Endothelial cell of umbilical vein (primary cell): ENCODE data around the gene MMP2. TPM values are rescaled to one million over a fixed set of nuclear protein-coding genes. Genes with fewer than 3 reads are reported as not detected.

Source experiments
- BruUV-seq: library from RNA; stranded (reverse); fragments of 400-500 nt; replicated peaks from 2 replicates; lab custom pipeline; 2021; lab: Mats Ljungman, UMichigan
- CTCF ChIA-PET: fragments of 300-600, 350-600 bp; sonication (Branson Sonifier 250); formaldehyde crosslinking; loops from one replicate; lab custom pipeline; 2021; ENCODE audit warnings: antibody characterized with exemption, inconsistent platforms; lab: Charles Lee
- POLR2A ChIA-PET: fragments of 300-600, 350-600 bp; sonication (Branson Sonifier 250); formaldehyde crosslinking; loops from one replicate; lab custom pipeline; 2021; ENCODE audit warnings: antibody characterized with exemption, inconsistent platforms; lab: Charles Lee
- DNase-seq: peaks from one replicate; pipeline ENCODE4 v3.0.0-alpha.2; 2011; ENCODE audit warnings: low read depth, low spot score
- FAIRE-seq: peaks from 2 replicates; lab custom pipeline; 2011; peaks lifted over from hg19 to GRCh38; lab: Jason Lieb, UNC
- H2AFZ ChIP-seq: 2 replicates; pipeline ENCODE4 v1.6.0; 2012; ENCODE audit warnings: low read depth, low read length, control low read depth, inconsistent platforms
- H3K27ac ChIP-seq: 2 replicates; pipeline ENCODE4 v1.5.1; 2011; ENCODE audit warnings: low read depth, mild to moderate bottlenecking, control low read depth, low read length, moderate library complexity; ENCODE audit not compliant: insufficient read depth
- H3K27me3 ChIP-seq, 2 experiments: 2 replicates each; pipeline versions ENCODE4 v1.6.0 to v1.6.1; 2011; ENCODE audit warnings: low read length in 2 of 2, mixed read lengths in 1 of 2; ENCODE audit not compliant: control insufficient read depth in 2 of 2, insufficient read depth in 2 of 2
- H3K36me3 ChIP-seq, 2 experiments: 2 replicates in 1 of 2; 3 replicates in 1 of 2; pipeline ENCODE4 v1.5.1; 2011; ENCODE audit warnings: low read length in 2 of 2, mild to moderate bottlenecking in 1 of 2, moderate library complexity in 1 of 2; ENCODE audit not compliant: control insufficient read depth in 2 of 2, insufficient read depth in 2 of 2; ENCODE audit errors: extremely low read depth in 1 of 2
- H3K4me1 ChIP-seq: 3 replicates; pipeline ENCODE4 v1.5.1; 2011; ENCODE audit warnings: mild to moderate bottlenecking, low read length; ENCODE audit not compliant: control insufficient read depth, insufficient read depth; ENCODE audit errors: extremely low read depth
- H3K4me2 ChIP-seq: 2 replicates; pipeline ENCODE4 v1.6.1; 2011; ENCODE audit warnings: low read length, control low read depth, mixed read lengths; ENCODE audit not compliant: insufficient read depth
- H3K4me3 ChIP-seq, 3 experiments: fragments of 200-600 bp in 1 of 3; sonication (generic), shearing (Covaris generic) in 1 of 3; replicated peaks in 1 of 3; 2 replicates each; pipeline ENCODE4 v1.5.1; 2011 to 2016; ENCODE audit warnings: control low read depth in 3 of 3, low read length in 3 of 3, mild to moderate bottlenecking in 2 of 3, inconsistent platforms in 1 of 3, low read depth in 1 of 3, moderate library complexity in 1 of 3; ENCODE audit not compliant: insufficient read depth in 1 of 3
- H3K79me2 ChIP-seq: 2 replicates; pipeline ENCODE4 v1.6.0; 2012; ENCODE audit warnings: low read length, inconsistent platforms; ENCODE audit not compliant: control insufficient read depth, insufficient read depth
- H3K9ac ChIP-seq: replicated peaks from 2 replicates; pipeline ENCODE3; 2011; ENCODE audit warnings: low read length, control low read depth; ENCODE audit not compliant: insufficient read depth; ENCODE audit errors: extremely low read depth
- H3K9me1 ChIP-seq: replicated peaks from 3 replicates; pipeline ENCODE4 v1.6.0; 2011; ENCODE audit warnings: mild to moderate bottlenecking, low read length; ENCODE audit not compliant: control insufficient read depth, insufficient read depth; ENCODE audit errors: extremely low read depth
- H3K9me3 ChIP-seq: replicated peaks from 2 replicates; pipeline ENCODE4 v1.5.1; 2012; ENCODE audit warnings: low read length, inconsistent platforms; ENCODE audit not compliant: control insufficient read depth, insufficient read depth
- H4K20me1 ChIP-seq: replicated peaks from 2 replicates; pipeline ENCODE3; 2011; ENCODE audit warnings: mild to moderate bottlenecking, low read length; ENCODE audit not compliant: control insufficient read depth, insufficient read depth; ENCODE audit errors: extremely low read depth
- CTCF ChIP-seq, 2 donors: IDR thresholded peaks; 1 replicate in 1 of 2; 2 replicates in 1 of 2; pipeline ENCODE4 v1.5.1; 2011; ENCODE audit warnings: low read length in 2 of 2, mild to moderate bottlenecking in 2 of 2, moderate library complexity in 2 of 2, control low read depth in 1 of 2, inconsistent platforms in 1 of 2, low read depth in 1 of 2; ENCODE audit not compliant: insufficient read depth in 1 of 2; ENCODE audit errors: extremely low read depth in 1 of 2
- EZH2 ChIP-seq: IDR thresholded peaks from 2 replicates; pipeline ENCODE4 v1.6.1; 2012; ENCODE audit warnings: borderline replicate concordance, low read depth, mild to moderate bottlenecking, moderate library complexity, low read length, inconsistent platforms; ENCODE audit not compliant: severe bottlenecking
- FOS ChIP-seq: IDR thresholded peaks from 2 replicates; pipeline ENCODE4 v1.6.1; 2011; ENCODE audit warnings: mild to moderate bottlenecking, low read length, moderate library complexity, borderline replicate concordance; ENCODE audit not compliant: insufficient read depth
- GATA2 ChIP-seq: IDR thresholded peaks from 2 replicates; pipeline ENCODE4 v1.7.0; 2011; ENCODE audit warnings: low read depth, mild to moderate bottlenecking, moderate library complexity, mixed read lengths, low read length; ENCODE audit not compliant: insufficient read length, insufficient read depth
- JUN ChIP-seq: IDR thresholded peaks from 2 replicates; pipeline ENCODE4 v1.6.1; 2011; ENCODE audit warnings: borderline replicate concordance, low read depth; ENCODE audit not compliant: insufficient read length, insufficient read depth
- MAX ChIP-seq: IDR thresholded peaks from 2 replicates; pipeline ENCODE4 v1.6.1; 2011; ENCODE audit not compliant: insufficient read depth, insufficient read length
- MYC ChIP-seq: IDR thresholded peaks from one replicate; pipeline ENCODE4 v1.6.1; 2011; ENCODE audit warnings: mild to moderate bottlenecking, low read depth, low read length
- POLR2A ChIP-seq: IDR thresholded peaks from 2 replicates; pipeline ENCODE4 v1.6.1; 2012; ENCODE audit warnings: low read depth, mild to moderate bottlenecking, control low read depth, low read length
- POLR2AphosphoS5 ChIP-seq: IDR thresholded peaks from 2 replicates; pipeline ENCODE4 v1.6.1; 2012; ENCODE audit warnings: low read depth, mild to moderate bottlenecking, control low read depth, low read length, moderate library complexity; ENCODE audit not compliant: insufficient read depth
- dilution Hi-C: fragments of 300-500 bp; cut with MboI; formaldehyde crosslinking; loops from one replicate; pipeline ENCODE4 v1.15.0; 2019; ENCODE audit warnings: low sequenced_read_pairs; ENCODE audit not compliant: extremely low pct_ligation_motif_present
- intact Hi-C: fragments of 100-400 bp; cut with micrococcal nuclease; formaldehyde crosslinking; loops from one replicate; pipeline ENCODE4 v1.10.0; 2022
- polyA plus RNA-seq, 4 experiments: library from polyadenylated mRNA; depleted of rRNA in 3 of 4; stranded (reverse) in 3 of 4; unstranded in 1 of 4; fragments of >200 nt; gene quantifications; 2 replicates each; pipeline versions ENCODE4 v1.2.1 to v1.2.3, GENCODE V29; 2011 to 2012; ENCODE audit warnings: missing spikeins in 1 of 4
- total RNA-seq: library from RNA; stranded (reverse); gene quantifications from 2 replicates; pipeline ENCODE4 v1.2.3, GENCODE V29; 2021

Gene MMP2
- total and polyA plus RNA-seq, 2 donors (not counting 3 experiments of a cell fraction or from before 2014, with no cell fraction given), result 771 to 1,508 TPM

DNA sequence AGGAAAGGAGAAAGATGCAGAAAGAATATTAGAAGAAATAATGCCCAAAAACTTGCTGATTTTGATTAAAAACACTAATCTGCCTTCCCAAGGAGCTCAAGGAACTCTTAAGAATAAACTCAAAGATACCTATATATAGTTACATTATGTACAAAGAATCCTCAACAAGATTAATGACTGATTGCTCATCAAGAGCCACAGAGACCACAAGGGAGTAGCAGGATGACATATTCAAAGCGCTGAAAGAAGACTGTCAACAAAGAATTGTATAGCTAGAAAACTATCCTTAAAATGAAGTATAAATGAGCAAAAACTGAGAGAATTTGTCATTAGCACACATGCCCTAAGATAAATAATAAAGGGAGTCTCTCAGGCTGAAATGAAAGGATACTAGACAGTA, 36.1 kb downstream of the MMP2 start:
- Histone ChIP-seq H3K4me1 (peaks cover 14% of the 10 kb centered on the region), H3K9me3 (no peaks in the 10 kb centered on the region), H4K20me1 (peaks cover 6% of the 10 kb centered on the region), H2AFZ (no peak overlapping the region), H3K79me2 (peaks cover 45% of the 10 kb centered on the region), H3K27me3 (no peaks in the 10 kb centered on the region), H3K36me3 (peaks cover 7 to 10% of the 10 kb centered on the region in 2 experiments), H3K4me2 (no peak overlapping the region), H3K27ac (no peak overlapping the region), H3K9ac (no peak overlapping the region), H3K9me1 (no peaks in the 10 kb centered on the region), H3K4me3 (no peak overlapping the region)
- ChIA-PET CTCF (interaction anchor here (1.6 to 4.2 kb wide), 3 partner anchors 12 to 186 kb away, joined by 5 to 29 read pairs (median 8); no protein-coding TSS in a partner anchor), POLR2A (no interaction called here)
- TF ChIP-seq POLR2AphosphoS5 (no peak), MYC (no peak), FOS (no peak), CTCF (IDR thresholded peaks at IDR 0.05; ENCODE audit: extremely low read depth in 1 of 2, insufficient read depth in 1 of 2, low read depth in 1 of 2, low read length in 2 of 2) (no peak)
- dilution Hi-C loops, result no loop called here
- FAIRE-seq (no peak), DNase-seq (no peak)
- intact Hi-C loops, result no loop called here
- BruUV-seq, result no TSS peak

- H3K9me3 ChIP-seq, result no peaks in the 10 kb centered on the region
- H3K27me3 ChIP-seq, result no peaks in the 10 kb centered on the region
- H4K20me1 ChIP-seq, result peaks cover 2% of the 10 kb centered on the region
- H3K4me3 ChIP-seq, result no peak overlapping the region
- peaks cover 25% of the 10 kb centered on the region for H3K4me1 ChIP-seq
- H3K27ac ChIP-seq, result no peak overlapping the region
- H3K36me3 ChIP-seq, result no peaks in the 10 kb centered on the region
- H2AFZ ChIP-seq, result no peak overlapping the region
- H3K4me2 ChIP-seq, result no peak overlapping the region
- DNase-seq (no peak), FAIRE-seq (no peak)
- no peak for TF ChIP-seq POLR2AphosphoS5
- no peak for TF ChIP-seq FOS
- TF ChIP-seq EZH2, result no peak
- no peak for TF ChIP-seq GATA2
- no peak for TF ChIP-seq POLR2A
- no peak for TF ChIP-seq MAX
- no peak for TF ChIP-seq JUN
- no peak for TF ChIP-seq CTCF (IDR thresholded peaks at IDR 0.05; ENCODE audit: extremely low read depth in 1 of 2, insufficient read depth in 1 of 2, low read depth in 1 of 2, low read length in 2 of 2)
- TF ChIP-seq MYC, result no peak
- ChIA-PET POLR2A (no interaction called here), CTCF (interaction anchor here (1.9 kb wide), 1 partner anchor 19 kb away, joined by 4 read pairs; no protein-coding TSS in a partner anchor)
- H3K9ac ChIP-seq, result no peak overlapping the region
- peaks cover 2% of the 10 kb centered on the region for H3K9me1 ChIP-seq
- dilution Hi-C loops (no loop called here), intact Hi-C loops (no loop called here)
- peaks cover 11% of the 10 kb centered on the region for H3K79me2 ChIP-seq
- no TSS peak for BruUV-seq
Measured at GRCh38 chr16:55521792-55522191, 42.8 kb downstream of the MMP2 start.
